Measurements from ENCODE around the gene WDR44.

DNA sequence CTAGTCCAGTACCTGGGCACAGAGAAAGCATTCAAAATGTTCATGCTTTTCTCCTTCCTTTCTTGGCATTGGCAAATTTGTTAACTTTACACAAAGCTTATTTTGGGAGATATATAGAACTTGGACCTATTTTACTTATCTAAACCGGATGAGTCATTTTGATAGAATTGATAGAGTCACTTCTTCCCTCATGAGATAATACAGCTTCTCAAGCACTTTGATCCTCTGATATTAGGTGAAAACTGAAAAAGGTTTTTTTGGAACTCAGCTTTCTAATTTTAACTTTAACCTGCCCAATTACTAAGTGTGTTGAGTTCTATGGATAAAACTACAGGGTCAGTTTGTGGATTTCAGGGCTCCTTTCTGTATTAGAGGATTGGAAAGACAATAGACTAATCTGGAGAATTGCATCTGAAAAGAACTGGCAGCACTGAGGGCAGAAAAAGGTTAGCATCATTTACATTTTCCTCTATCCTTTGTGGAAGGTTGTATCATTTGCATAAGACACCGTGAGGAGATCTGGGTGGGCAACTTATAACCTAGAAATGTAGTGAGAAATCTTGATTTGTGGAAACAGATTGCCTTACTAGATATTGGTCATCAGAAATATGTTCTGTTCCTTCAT, 2.4 kb downstream of the WDR44 start:
- TF ChIP-seq EZH2 (IDR thresholded peaks at IDR 0.05; ENCODE audit: insufficient read depth, poor library complexity, severe bottlenecking) (no peak), EZH2phosphoT487 (IDR thresholded peaks at IDR 0.05; ENCODE audit: insufficient read depth, low read depth) (no peak)

Measured in GM23248 (cell line).